NCI-H2029 treated with DMSO at 0.1 percent for 48 hours (cell line): ENCODE measurements around the gene DEFB129.
"Not testable (repeated sequence)": the region's sequence is repeated elsewhere in the genome, so short reads cannot be mapped to it uniquely, and the experiment has no call there.

Experiments used
- DNase-seq: peaks from one replicate; lab custom pipeline; 2025; lab: John Stamatoyannopoulos, UW

Gene DEFB129

DNA sequence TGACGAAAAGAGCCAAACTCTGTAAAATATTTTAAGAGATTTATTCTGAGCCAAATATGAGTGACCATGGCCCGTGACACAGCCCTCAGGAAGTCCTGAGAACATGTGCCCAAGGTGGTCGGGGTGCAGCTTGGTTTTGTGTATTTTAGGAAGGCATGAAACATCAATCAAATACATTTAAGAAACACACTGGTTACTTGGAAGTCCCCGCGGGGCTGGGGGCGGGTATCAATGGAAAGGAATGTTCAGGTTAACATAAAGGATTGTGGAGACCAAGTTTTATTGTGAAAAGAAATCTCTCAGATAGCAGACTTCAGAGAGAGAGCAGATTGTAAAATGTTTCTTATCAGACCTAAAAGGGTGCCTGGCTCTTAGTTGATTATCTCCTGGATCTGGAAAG is 26.4 kb downstream of the DEFB129 start:
- not testable (repeated sequence) for DNase-seq

DNA sequence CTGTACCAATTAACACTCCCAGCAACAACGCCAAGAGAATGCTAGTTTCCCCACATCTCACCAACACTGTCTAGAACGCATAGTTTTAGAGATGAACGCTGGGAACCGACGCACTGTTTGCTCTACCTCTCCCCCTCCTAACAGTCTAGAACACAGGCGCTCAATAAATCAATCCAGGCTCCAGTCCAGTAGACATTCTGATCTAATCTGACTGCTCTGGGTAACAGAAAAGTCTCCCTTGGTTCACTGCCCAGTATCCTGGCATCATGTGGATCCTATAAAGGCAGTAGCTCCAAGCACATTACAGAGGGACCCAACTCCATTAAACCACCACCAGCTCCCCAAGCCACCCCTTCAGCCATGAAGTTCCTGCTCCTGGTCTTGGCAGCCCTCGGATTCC is 30.4 kb downstream of the DEFB129 start, which contains the start of gene DEFB132:
TSS of gene DEFB132 (plus strand) at position 306 of the 400 bp plus-strand sequence. CDS start at position 361, 55 bp downstream.
- DNase-seq = no peak

DNA sequence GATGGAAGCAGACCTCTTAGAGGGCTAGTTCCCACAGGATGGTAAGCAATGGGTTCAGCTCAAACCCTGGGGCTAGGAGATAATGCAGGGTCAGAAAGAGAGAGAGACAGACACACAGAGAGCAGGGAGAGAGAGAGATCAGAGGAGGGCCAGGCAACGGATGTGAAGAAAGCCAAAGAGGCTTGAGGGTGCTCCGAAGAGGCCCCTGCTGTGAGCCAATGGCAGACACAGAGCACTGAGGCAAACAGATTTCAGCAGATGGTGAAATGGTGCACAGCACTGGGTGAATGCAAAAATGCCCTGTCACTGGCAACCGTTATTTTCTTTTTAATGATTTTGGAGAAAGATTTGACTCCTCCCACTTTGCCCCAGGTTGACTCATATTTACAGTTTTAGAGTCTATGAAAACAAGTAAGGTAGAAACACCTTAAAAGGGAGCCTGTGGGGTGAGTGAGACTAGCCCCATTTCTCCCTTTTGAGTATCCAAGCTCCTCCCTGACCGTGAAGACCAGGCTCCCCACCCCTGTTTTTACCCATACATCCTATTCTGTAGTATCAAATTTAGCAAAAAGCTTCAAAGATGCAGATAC is 31.3 kb downstream of the DEFB129 start:
- no peak for DNase-seq

DNA sequence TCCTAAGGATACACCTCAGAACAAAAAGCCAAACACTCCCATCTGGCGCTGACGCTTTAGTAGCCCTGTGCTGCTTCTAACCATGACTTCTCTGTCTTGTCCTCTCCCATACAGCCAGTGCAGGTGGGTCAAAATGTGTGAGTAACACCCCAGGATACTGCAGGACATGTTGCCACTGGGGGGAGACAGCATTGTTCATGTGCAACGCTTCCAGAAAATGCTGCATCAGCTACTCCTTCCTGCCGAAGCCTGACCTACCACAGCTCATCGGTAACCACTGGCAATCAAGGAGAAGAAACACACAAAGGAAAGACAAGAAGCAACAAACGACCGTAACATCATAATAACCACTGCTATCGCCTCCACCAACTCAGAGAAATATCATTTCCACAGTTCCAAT is 31.9 kb downstream of the DEFB129 start:
- DNase-seq = no peak

DNA sequence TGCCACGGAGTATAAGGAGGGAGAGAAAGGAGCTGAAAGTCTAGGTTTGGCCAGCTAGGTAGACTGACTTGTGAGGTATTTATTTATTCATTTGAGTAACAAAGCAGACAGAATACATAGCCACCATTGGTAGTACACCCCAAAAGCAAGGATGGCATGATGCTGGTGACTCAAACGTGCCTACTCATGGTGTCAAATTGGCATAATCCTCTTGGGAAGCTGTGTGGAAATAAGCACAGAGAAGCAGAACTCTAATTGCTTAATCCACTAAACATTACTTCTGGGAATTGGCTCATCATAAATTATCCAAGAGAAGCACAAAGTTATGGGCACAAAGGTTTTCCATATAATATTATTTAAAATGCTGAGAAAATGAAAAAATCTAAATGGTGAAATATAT is 32.9 kb downstream of the DEFB129 start:
- no peak for DNase-seq

DNA sequence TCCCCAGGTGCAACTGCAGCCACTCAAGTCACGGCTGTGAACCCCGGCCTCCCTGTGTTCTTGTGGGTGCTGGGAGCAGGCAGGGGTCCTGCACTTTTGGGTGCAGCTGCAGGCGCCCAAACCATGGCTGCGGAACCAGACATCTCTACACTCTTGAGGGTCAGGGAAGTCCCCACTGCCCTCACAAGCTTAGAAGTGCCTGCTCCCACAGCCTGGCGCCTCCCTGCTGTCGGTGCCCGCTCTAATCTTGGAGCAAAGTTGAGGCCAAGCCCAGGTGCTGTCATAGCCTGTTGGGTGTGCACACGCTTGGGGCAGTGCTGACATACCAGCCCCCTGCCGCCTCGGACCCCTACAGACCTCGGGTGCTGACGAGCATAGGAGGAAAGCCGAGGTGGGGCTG is 36.6 kb downstream of the DEFB129 start:
- no peak for DNase-seq

DNA sequence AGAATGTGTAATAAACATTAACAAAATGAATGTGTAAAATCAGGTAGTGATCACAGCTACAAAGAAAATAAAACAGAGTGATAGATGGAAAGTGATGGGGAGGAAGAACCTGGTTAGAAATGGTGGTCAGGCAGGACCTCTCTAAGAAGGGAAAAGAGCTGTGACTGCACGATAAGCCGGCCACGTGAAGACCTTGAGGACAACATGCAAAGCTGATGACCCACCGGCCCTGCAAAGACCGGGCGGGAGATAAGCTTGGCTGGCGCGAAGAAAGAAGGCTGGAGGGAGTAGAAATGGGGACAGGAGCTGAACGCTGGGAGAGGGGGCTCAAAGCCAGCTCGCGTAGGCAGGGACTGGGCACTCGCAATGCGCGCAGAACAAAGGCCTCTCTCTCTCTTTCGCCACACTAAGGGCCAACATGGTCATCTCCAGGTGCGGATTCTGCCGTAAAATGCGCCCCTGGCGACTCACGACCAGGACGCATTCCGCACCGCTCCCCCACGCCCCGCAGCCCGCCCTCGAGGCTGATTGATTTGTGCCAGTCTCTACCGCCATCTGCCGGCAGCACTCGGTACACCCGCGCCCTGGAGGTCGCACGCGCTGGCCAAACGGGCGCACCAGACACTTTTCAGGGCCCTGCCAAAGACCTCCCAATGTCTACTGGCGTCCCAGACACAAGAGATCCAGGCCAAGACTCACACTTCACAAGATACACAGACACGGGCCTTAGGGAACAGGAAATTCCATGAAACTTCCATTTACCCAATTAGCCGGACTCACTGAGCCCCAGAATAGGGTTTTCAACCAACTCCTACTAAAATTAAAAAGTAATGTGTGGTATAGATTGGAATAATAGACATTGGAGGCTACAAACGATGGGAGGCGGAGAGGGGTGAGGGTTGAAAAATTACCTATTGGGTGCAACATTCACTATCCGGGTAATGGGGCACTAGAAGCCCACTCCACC is 39.8 kb downstream of the DEFB129 start:
- peak; percentile 39 for DNase-seq

DNA sequence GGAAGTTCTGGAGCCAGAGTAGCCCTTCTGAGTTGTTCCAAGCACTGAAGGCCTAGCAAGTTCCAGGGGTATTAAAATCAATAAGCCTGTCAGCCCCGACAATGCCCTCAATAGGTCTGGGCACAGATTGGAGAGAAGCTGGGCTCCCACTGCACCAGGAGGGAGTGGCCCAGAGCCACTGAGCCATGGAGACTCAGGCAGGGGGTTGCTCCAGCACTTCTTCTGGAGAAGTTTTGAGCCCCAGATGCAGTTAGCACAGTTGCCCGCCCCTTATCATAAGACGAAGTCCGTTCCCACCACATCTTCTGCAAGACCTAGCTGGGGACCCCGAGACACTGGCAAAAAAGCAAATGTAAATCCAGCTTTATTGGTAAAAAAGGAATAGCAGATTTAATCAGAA is 43.5 kb downstream of the DEFB129 start:
- DNase-seq = no peak

DNA sequence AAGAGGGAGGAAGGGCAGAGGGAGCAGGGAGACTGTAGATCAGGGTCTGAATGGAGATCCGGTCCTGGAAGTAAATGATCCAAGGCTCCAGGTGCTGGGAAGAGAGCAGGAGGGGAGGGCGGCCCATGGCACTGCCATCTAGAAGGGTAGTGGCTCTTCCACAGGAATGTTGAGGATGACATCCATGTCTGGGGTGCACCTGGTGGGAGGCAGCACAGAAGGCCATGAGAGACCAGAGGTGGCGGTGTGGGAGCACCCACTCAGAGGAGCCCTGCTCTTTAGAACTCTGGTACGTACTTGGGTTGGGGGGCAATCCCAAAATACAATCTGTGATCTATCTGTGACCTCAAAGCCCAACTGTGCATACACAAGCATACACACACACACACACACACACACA is 44.0 kb downstream of the DEFB129 start:
- no peak for DNase-seq

DNA sequence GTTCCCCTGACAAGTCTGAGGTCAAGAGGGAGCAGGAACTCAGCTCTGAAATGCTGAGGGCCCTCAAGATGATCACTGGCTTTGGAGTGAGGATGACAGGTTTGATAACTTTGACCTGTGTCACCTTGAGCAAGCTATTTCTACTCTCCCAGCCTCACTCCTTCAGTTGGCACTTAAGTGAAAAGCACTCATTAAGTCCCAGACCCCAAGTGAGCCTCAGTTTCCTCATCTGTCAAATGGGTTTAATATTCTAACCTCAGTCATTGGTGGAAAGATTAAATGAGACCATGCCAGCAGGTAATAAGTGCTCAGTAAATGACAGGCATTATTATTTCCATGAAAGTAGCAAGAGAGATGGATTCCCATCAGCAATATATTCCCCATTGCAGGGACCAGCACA is 44.5 kb downstream of the DEFB129 start:
- no peak for DNase-seq

DNA sequence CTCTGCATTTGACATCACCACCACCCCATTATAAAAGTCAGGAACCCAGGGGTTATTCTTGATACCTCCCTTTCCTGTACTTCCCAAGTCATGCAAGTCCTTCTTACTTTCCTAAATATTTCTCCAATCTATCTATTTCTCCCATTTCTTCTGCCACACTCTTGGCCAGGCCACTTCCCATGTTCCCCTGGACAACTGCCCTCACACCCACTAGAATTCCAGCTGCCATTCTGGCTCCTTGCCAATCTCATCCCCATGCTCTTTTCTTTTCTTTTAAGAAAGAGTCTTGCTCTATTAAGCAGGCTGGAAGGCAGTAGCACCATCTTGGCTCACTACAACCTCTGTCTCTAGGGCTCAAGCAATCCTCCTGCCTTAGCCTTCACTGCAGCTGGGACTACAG is 45.7 kb downstream of the DEFB129 start:
- no peak for DNase-seq

DNA sequence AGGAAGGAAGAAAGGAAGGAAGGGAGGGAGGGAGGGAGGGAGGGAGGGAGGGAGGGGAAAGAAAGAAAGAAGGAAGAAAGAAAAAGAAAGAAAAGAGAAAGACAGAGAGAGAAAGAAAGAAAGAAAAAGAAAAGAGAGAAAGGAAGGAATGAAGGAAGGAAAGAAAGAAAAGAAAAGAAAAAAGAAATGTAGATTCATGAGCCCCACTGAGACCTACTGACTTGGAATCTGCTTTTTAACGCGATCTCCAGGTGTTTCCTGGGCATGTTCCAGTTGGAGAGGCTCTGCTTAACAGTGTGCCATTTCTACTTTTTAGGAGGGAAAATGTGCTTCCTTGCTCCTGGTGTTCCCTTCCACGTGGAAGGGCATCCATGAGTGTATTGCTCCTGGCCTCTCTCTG is 46.8 kb downstream of the DEFB129 start:
- no peak for DNase-seq

DNA sequence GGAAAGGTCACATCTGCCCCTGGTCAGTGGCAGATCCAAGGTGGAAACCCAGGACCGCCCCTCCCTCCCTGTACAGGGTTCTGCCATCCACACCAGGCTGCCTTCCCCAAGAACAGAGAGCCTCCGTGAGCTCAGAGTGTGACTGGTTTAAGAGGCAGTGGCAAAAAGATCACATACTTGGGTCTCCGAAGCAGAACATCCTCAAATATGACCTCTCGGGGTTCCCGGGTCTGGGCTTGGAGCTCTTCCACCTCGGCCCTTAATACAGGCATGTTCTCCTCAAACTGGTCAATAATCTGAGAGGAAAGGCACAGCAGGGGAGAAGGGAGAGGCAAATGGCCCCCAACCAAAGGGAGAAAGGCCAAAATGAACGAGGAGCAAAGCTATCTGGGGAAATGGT is 48.7 kb downstream of the DEFB129 start:
- DNase-seq = no peak

DNA sequence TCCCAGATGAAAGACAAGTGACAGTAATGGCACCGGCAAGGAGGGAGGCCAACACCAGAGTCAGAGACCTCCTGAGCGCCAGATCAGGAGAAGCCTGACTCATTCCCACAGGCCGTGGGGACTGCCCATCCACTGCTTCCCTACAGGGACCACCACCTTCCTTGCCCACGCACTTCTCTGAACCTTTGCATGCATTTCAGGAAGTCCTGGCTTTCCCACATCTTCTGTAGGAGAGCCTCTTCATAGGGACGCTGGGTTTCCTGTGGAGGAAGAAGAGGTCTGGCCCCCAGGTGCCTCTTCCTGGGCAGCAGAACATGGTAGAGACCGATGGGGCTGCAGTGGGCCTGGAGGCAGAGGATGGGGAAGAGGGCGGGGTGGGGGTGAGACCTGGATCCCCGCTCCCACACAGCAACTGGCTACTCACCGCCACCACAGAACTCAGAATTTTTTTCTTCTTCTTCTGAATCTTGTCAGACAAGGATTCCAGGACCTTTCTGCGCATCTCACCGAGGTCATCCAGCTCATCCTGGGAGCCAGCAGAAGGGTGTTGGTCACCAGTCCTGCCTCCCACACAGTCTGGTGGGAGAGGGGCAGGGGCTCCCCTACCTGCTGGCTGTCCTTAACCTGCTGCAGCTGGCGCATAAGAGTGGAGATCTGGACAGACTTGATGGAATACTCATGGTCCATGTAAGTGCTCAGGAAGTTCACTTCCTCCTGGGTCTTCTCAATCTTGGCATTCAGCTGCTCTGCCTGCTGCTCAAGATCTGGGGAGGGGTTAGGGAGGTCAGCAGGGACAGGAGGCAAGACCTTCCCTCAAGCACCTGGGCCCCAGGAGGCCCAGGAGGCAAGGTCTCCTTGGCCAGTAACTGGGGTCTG is 49.8 kb downstream of the DEFB129 start:
- no peak for DNase-seq

DNA sequence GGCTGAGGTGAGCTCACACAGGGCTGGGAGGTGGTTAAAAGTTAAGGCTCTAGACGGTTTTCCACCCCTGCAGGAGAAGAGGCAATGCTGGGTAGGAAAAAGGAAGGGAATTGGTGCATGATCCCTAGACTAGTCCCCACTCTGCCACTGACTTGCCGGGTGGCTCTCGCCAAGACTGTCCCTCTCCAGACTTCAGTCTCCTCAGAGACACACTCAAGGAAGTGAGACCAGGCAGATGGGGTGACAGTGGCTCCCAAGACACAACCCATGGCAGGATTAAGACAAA is 50.4 kb downstream of the DEFB129 start:
- no peak for DNase-seq

DNA sequence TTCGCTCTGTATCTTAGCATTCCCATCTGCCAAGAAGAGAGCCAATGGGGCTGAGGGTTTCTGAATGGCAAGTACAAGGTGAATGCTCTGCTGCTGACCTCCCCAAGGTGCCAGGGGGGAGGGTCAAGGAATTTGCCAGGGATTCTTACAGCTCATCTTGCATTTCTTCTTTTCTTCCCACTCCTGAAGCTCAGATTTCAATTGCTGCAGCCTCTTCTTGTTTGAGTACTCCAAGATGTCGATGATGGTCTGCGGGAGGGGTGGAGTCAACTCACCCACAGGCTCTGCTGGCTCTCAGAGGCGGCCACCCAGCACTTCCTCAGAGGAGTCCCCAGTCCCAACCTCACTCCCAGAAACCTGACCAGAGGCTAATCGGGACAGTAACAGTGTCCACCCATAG is 51.1 kb downstream of the DEFB129 start:
- DNase-seq = no peak

DNA sequence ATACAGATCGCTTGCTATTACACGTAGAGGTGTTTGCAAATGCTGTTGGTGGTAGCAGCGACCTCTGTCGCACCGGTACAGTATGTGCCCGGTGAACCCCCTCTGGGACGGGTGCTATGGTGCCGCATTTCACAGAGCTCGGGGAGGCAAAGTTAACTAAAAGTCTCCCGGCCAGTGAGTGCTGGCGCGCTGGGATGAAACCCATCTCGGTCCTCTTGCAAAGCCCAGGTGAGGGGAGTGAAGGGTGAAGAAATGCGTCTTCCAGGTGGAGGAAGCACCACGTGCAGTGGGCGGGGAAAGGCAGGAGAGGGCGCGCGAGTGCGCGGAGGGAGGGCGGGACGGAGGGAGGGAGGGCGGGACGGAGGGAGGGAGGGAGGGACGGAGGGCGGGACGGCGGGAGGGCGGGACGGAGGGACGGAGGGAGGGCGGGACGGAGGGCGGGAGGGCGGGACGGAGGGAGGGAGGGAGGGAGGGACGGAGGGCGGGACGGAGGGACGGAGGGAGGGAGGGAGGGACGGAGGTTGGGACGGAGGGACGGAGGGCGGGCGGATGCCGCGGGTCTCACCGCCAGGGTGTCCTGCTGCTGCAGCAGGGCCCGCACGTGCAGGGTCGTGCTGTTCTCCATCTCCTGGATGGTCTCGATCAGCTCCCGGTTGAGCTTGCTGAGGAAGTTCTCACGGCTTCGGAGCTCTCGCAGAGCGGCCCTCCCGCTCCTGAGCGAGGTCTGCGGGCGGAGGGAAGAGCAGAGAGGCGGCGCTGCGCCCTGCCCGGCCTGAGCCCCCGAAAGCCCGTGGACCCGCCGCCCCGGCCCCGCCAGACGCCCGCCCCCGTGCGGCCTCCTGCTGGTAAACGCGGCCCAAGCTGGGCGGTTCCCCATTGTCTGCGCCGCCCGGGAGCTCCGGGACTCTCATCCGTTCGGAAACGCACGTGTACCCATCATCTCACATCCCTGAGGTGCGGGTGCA is 51.8 kb downstream of the DEFB129 start:
- no peak for DNase-seq
